ENCODE data around the gene CBX7.

Gene CBX7

DNA sequence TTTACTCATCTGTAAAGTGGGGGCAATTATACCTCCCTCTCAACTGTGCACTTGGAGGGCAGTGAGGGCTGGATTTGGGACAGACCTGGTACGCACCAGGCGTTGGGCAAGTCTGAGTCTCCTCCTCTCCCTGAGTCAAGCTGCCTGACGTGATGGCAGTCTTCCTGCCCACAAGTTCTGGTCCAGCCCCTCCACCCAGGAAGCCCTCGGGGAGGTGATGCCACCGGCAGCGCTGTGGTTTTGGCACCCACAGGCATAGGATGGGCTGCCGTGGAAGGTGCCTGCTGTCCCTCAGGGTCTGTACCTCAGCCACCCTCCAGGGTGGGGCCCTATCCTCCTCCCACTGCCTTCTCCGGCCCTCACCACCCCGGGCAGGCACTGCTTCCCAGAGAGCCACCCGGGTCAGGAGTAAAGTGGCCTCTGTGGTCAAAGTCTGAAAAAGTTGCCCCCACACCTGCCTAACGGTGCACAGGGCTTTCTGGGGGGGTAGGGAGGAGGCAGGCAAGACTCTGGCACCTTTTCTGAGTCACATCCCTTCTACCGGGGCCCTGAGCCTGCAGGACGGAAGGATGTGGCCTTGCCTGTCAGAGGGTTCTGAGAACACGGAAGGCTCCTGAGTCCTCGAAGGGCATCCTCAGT lies 61.9 kb downstream of the CBX7 start:
- no peak for DNase-seq

DNA sequence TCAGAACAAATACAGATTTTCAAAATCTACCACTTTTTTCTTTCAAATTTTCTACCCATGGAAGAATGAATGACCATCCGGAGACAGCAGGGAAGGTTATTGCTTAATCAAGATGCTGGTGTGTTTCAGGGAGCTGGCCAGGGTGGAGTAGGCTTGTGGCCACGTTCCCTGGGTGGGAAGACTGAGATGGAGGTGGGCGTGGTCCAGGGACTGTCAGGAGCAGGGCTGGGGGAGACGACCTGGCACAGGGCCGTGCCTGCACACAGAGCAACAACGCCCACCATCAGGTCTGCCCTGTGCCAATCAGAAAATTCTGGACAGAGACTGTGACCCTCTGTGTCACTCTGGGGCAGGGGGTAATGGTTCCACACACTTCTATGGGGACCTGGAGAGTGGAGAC lies 62.6 kb downstream of the CBX7 start:
- DNase-seq: no peak

- DNase-seq: no peak
Measured at GRCh38 chr22:39088685-39089032, 63.8 kb downstream of the CBX7 start.

- no peak for DNase-seq
Measured at GRCh38 chr22:39087881-39088684, 64.4 kb downstream of the CBX7 start.

GRCh38 chr22:39087098-39087497 lies 65.4 kb downstream of the CBX7 start:
- DNase-seq: no peak

DNA sequence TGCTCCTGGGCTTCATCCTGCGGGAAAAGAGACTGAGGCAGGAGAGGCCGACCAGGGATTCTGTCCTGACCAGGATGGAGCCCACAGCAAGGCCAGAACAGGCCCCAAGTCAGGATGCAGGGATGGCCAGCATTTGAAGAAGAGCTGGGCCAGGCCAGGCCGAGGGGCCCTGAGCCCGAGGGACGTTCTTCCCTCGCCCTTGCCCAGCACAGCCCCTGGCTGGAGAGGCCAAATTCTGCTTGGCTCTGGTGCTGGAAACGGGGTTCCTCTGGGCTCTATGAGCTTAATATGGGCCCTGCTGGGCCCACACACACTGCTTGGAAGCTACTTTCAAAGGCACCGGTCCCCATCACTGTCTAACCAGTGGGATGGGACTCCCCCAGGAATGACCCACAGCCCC lies 67.8 kb downstream of the CBX7 start:
- DNase-seq: no peak

GRCh38 chr22:39083212-39084165 lies 69.0 kb downstream of the CBX7 start:
- no peak for DNase-seq

- DNase-seq: no peak
Measured at GRCh38 chr22:39081598-39081997, 70.9 kb downstream of the CBX7 start.

DNA sequence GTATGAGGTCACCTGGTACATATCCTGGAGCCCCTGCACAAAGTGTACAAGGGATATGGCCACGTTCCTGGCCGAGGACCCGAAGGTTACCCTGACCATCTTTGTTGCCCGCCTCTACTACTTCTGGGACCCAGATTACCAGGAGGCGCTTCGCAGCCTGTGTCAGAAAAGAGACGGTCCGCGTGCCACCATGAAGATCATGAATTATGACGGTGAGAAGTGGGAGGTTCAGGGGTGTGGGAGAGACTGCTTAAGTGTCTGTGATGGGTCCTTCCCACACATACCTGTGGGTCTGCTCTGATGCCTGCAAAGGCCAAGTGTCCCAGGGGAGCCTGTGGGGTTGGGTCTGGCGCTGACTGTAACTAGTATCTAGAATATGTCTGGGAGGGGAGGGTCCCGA lies 71.5 kb downstream of the CBX7 start:
- no peak for DNase-seq

Measured in suppressor macrophage treated with lipopolysaccharide for 1 hour (primary cell).